ENCODE results near the gene KRT15.

KRT15 gene

GRCh38 chr17:41476866-41477815 lies 41.5 kb downstream of the KRT15 start:
- no peak overlapping the region for H3K27ac ChIP-seq
- TF ChIP-seq, protein P1, sequence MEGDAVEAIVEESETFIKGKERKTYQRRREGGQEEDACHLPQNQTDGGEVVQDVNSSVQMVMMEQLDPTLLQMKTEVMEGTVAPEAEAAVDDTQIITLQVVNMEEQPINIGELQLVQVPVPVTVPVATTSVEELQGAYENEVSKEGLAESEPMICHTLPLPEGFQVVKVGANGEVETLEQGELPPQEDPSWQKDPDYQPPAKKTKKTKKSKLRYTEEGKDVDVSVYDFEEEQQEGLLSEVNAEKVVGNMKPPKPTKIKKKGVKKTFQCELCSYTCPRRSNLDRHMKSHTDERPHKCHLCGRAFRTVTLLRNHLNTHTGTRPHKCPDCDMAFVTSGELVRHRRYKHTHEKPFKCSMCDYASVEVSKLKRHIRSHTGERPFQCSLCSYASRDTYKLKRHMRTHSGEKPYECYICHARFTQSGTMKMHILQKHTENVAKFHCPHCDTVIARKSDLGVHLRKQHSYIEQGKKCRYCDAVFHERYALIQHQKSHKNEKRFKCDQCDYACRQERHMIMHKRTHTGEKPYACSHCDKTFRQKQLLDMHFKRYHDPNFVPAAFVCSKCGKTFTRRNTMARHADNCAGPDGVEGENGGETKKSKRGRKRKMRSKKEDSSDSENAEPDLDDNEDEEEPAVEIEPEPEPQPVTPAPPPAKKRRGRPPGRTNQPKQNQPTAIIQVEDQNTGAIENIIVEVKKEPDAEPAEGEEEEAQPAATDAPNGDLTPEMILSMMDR (IDR thresholded peaks at IDR 0.05), result no peak
- TF ChIP-seq ZFX (IDR thresholded peaks at IDR 0.05; ENCODE audit: borderline replicate concordance), result no peak

DNA sequence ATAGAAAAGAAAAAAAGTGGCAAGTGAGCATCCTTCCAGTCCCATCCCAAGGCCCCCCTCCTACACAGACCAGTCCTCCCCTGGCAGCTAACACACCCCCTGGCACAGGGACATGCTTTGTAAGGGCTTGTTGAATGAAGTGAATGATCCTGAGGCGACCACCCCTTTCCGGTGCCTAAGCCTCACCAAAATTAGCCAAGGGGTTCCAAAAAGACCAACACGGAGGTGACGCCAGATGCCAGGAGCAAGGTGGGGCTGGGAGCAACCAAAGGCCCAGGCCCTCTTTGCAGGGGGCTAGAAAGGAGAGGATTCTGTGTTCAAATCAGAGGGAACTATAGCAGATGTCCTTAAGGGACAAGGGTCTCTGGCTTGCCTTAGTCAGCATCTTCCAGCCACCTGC lies 43.3 kb downstream of the KRT15 start:
- TF ChIP-seq, protein P1 (IDR thresholded peaks at IDR 0.05), result no peak
- no peak for TF ChIP-seq ZFX (IDR thresholded peaks at IDR 0.05; ENCODE audit: borderline replicate concordance)
- H3K27ac ChIP-seq, result no peak overlapping the region

GRCh38 chr17:41474863-41475262 lies 43.8 kb downstream of the KRT15 start:
- H3K27ac ChIP-seq, result no peak overlapping the region
- TF ChIP-seq, protein P1 (IDR thresholded peaks at IDR 0.05), result no peak
- no peak for TF ChIP-seq ZFX (IDR thresholded peaks at IDR 0.05; ENCODE audit: borderline replicate concordance)

- no peak overlapping the region for H3K27ac ChIP-seq
- no peak for TF ChIP-seq ZFX (IDR thresholded peaks at IDR 0.05; ENCODE audit: borderline replicate concordance)
- TF ChIP-seq, protein P1 (IDR thresholded peaks at IDR 0.05), result no peak
Measured at GRCh38 chr17:41468346-41468745, 50.3 kb downstream of the KRT15 start.

DNA sequence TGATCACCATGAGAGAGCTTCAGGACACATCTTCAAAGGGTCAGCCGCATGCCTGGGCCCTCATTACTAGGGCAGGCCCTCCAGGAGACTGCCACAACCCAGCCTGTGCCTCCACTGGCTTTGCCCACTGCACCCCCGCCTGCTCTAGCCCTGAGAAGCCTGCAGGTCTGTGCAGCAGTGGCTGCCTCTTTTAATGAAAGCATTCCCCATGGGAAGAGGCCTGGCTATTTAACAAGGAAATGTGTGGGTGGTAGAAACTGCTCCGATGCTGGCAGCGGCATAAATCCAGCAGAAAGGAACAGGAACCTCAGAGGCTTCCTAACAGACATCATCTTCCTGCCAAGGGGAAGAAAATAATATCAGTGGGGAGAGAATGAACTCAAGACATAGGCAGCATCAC lies 51.1 kb downstream of the KRT15 start:
- TF ChIP-seq ZFX (IDR thresholded peaks at IDR 0.05; ENCODE audit: borderline replicate concordance), result no peak
- TF ChIP-seq, protein P1 (IDR thresholded peaks at IDR 0.05), result no peak
- no peak overlapping the region for H3K27ac ChIP-seq

DNA sequence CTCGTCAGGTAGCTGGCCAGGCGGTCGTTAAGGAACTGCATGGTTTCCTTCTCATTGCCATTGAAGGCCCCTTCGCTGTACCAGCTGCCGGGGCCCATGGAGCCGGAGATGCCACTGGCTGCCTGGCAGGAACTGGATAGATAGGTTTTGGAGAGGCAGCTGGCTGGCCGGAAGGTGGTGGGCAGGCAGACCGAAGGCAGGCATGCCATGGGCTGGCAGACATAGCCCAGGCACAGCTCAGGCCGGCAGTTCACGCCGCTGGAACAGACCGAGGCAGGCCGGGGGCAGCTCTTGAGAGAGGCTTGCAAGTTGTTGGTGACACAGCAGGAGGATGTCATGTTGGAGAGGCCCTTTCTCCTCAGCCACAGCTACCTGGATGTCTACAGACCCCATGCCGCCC lies 51.7 kb downstream of the KRT15 start, which contains the start of gene KRT32:
KRT32 (minus strand) TSS at position 399 of the 400 bp plus-strand sequence; CDS start at position 338, 61 bp downstream.
- no peak within 1 kb of the TSS for H3K27ac ChIP-seq
- TF ChIP-seq ZFX (IDR thresholded peaks at IDR 0.05; ENCODE audit: borderline replicate concordance), result no peak
- TF ChIP-seq, protein P1 (IDR thresholded peaks at IDR 0.05), result no peak

DNA sequence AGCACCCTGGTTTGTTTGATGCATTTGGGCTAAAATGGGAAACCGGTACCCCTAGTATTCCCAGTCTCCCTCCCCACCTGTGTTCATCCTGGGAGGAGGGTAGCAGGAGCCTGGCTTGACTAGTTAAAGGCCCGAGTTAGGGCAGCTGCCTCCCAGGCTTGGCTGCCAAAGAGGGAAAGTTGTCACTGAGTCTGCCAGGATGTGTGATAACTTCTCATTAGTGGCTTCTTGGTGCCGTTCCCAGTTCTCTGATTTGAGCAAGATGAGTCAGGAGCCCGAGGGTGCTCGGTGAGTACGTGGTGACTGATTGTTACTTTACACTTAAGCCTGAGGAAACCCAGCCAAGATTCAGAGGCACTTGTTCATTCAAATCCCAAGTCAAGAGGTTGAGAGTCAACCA lies 54.0 kb downstream of the KRT15 start:
- H3K27ac ChIP-seq, result no peak overlapping the region
- TF ChIP-seq, protein P1 (IDR thresholded peaks at IDR 0.05), result no peak
- TF ChIP-seq ZFX (IDR thresholded peaks at IDR 0.05; ENCODE audit: borderline replicate concordance), result no peak

Measured in 22Rv1 (cell line).